CD4-positive, CD25-positive, alpha-beta regulatory T cell (primary cell): ENCODE results near the gene IRS2. TPM values are rescaled to one million over a fixed set of nuclear protein-coding genes. Genes with fewer than 3 reads are reported as not detected.

ENCODE experiments used
- ATAC-seq, 2 donors: fragments of 150-1000 bp; cut with Tn5 transposase; one replicate each; pipeline ENCODE4 v1.10.0; 2021; ENCODE audit warnings: low read depth in 2 of 2, moderate number of reproducible peaks in 2 of 2, moderate library complexity in 1 of 2
- DNase-seq, 3 donors: peaks; one replicate each; pipeline versions ENCODE4 v3.0.0 to v3.0.0-alpha.2; 2012 to 2022; ENCODE audit warnings: mixed read lengths in 1 of 3
- H3K27ac ChIP-seq: one replicate; pipeline ENCODE4 v1.7.0; 2013; ENCODE audit warnings: mild to moderate bottlenecking, low read length; ENCODE audit not compliant: insufficient read depth, poor library complexity, severe bottlenecking
- H3K27me3 ChIP-seq: one replicate; pipeline ENCODE4 v1.7.0; 2013; ENCODE audit warnings: low read length; ENCODE audit not compliant: control insufficient read depth, insufficient read depth
- H3K36me3 ChIP-seq: one replicate; pipeline ENCODE4 v1.7.0; 2013; ENCODE audit warnings: mild to moderate bottlenecking, low read length, moderate library complexity; ENCODE audit not compliant: control insufficient read depth, insufficient read depth
- H3K4me1 ChIP-seq: 2 replicates; pipeline ENCODE4 v1.7.0; 2013; ENCODE audit warnings: mild to moderate bottlenecking, low read length; ENCODE audit not compliant: insufficient read depth, control insufficient read depth, poor library complexity, severe bottlenecking
- H3K4me3 ChIP-seq: one replicate; pipeline ENCODE4 v1.7.0; 2013; ENCODE audit warnings: low read depth, mild to moderate bottlenecking, low read length, moderate library complexity
- H3K9me3 ChIP-seq, 2 experiments: 1 replicate in 1 of 2; 2 replicates in 1 of 2; pipeline ENCODE4 v1.7.0; 2013; ENCODE audit warnings: low read length in 2 of 2, mild to moderate bottlenecking in 1 of 2, moderate library complexity in 1 of 2; ENCODE audit not compliant: control insufficient read depth in 2 of 2
- H3K27ac Mint-ChIP-seq, 3 donors: one replicate each; pipeline ENCODE4 v1.8.0; 2020 to 2022; ENCODE audit warnings: mild to moderate bottlenecking in 3 of 3, mixed read lengths in 3 of 3, moderate library complexity in 2 of 3
- H3K27me3 Mint-ChIP-seq: one replicate; pipeline ENCODE4 v1.8.0; 2022; ENCODE audit warnings: mild to moderate bottlenecking, mixed read lengths
- H3K36me3 Mint-ChIP-seq: one replicate; pipeline ENCODE4 v1.8.0; 2020; ENCODE audit warnings: mixed read lengths
- H3K4me1 Mint-ChIP-seq, 4 donors: one replicate each; pipeline ENCODE4 v1.8.0; 2020 to 2022; ENCODE audit warnings: mixed read lengths in 4 of 4, mild to moderate bottlenecking in 1 of 4
- H3K4me3 Mint-ChIP-seq, 4 donors: one replicate each; pipeline ENCODE4 v1.8.0; 2020 to 2022; ENCODE audit warnings: mild to moderate bottlenecking in 4 of 4, mixed read lengths in 4 of 4, moderate library complexity in 3 of 4
- H3K9me3 Mint-ChIP-seq, 7 donors: one replicate each; pipeline ENCODE4 v1.8.0; 2020 to 2022; ENCODE audit warnings: mixed read lengths in 7 of 7, mild to moderate bottlenecking in 3 of 7, moderate library complexity in 2 of 7
- polyA plus RNA-seq, 4 donors: library from polyadenylated mRNA; unstranded; fragments of 300-500 nt; fragmentation: Illumina TruSeq; gene quantifications; one replicate each; pipeline ENCODE4 v1.2.3, GENCODE V29; 2021
- total RNA-seq: library from RNA; stranded (reverse); gene quantifications from one replicate; pipeline ENCODE4 v1.2.3, GENCODE V29; 2022

Gene IRS2
- total and polyA plus RNA-seq, 5 donors from 2014 or later: 1.9 to 86.7 (median 2.7) TPM

DNA sequence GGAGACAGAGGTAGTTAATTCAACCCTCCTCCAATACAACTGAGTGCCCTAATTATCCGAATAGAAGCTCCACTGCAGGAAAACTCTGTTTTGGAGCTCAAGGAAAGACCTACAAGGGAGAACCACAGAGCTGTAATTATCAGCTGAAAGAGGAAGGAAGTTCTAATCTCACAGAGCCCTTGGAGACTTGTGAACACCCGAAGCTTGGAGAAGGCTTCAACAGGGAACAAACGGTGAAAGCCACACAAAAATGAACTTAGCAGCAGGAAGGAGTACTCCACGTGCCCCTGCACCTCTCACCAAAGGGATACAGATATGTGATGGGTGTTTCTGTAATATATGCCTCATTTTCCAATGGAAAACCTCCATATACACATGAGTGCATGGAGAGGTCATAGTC, 61.1 kb downstream of the IRS2 start:
- Mint-ChIP-seq H3K9me3 (peaks cover 0 to 1% (median 0%) of the 10 kb centered on the region in 7 donors), H3K27ac (no peak overlapping the region), H3K27me3 (peaks cover 12% of the 10 kb centered on the region), H3K4me1 (no peaks in the 10 kb centered on the region), H3K4me3 (peak overlapping the region in 1 of 4 donors; percentile 29), H3K36me3 (no peaks in the 10 kb centered on the region)
- Histone ChIP-seq H3K36me3 (no peaks in the 10 kb centered on the region), H3K4me1 (no peaks in the 10 kb centered on the region), H3K9me3 (no peaks in the 10 kb centered on the region), H3K27me3 (no peaks in the 10 kb centered on the region), H3K4me3 (no peak overlapping the region), H3K27ac (no peak overlapping the region)
- DNase-seq (no peak), ATAC-seq (no peak)

DNA sequence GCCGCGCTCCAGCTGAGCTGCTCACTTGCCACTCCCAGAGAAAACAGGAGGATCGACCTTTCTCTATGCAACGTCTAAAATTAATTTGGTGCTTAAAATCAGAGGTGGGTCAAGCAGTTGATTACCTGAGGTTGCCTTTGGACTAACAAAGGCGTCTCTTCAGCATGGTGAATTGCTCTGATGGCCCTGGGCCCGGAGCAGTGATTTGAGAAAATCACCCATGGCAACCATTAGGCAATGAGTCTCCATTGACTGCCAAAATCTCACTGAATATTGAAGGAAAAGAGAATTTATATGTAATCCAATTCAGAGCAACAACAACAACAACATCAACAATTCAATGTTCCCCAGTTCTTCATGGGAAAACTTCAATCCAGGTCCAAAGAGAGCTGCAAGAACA, 61.8 kb downstream of the IRS2 start:
- no peak overlapping the region for H3K4me3 Mint-ChIP-seq
- H3K9me3 Mint-ChIP-seq: peaks cover 0 to 1% (median 0%) of the 10 kb centered on the region in 7 donors
- ATAC-seq: no peak
- no peaks in the 10 kb centered on the region for H3K4me1 Mint-ChIP-seq
- H3K27ac Mint-ChIP-seq: no peak overlapping the region
- Histone ChIP-seq H3K9me3 (no peaks in the 10 kb centered on the region), H3K4me3 (no peak overlapping the region), H3K4me1 (no peaks in the 10 kb centered on the region), H3K27ac (no peak overlapping the region), H3K36me3 (no peaks in the 10 kb centered on the region), H3K27me3 (peaks cover 1% of the 10 kb centered on the region)
- no peak for DNase-seq
- no peaks in the 10 kb centered on the region for H3K36me3 Mint-ChIP-seq
- H3K27me3 Mint-ChIP-seq: peaks cover 13% of the 10 kb centered on the region

DNA sequence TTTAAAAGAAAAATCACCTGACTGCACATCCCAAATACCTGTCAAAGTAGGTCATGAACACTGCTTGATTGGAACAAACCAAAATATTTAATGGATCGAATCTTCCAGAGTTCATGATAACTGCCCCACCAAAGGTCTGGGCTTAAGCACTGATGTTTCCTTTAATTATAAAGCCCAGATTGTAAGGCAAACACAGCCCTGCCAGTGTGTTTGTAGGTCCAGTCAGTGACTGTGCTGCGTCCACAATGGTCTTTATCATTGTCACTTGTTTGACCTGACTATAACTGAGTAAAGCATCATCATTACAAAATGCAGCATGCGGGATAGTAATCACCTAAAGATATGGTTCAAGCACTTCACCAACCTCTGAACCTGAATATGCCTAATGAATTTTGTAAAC, 63.3 kb downstream of the IRS2 start:
- no peak for DNase-seq
- H3K36me3 ChIP-seq: no peaks in the 10 kb centered on the region
- Mint-ChIP-seq H3K27me3 (peaks cover 14% of the 10 kb centered on the region), H3K36me3 (no peaks in the 10 kb centered on the region), H3K27ac (no peak overlapping the region), H3K9me3 (peaks cover 0 to 1% (median 0%) of the 10 kb centered on the region in 7 donors), H3K4me3 (no peak overlapping the region), H3K4me1 (no peaks in the 10 kb centered on the region)
- peaks cover 5% of the 10 kb centered on the region for H3K27me3 ChIP-seq
- ATAC-seq: no peak
- no peaks in the 10 kb centered on the region for H3K4me1 ChIP-seq
- H3K4me3 ChIP-seq: no peak overlapping the region
- no peaks in the 10 kb centered on the region for H3K9me3 ChIP-seq
- no peak overlapping the region for H3K27ac ChIP-seq

- Histone ChIP-seq H3K9me3 (no peaks in the 10 kb centered on the region), H3K4me3 (no peak overlapping the region), H3K27me3 (peaks cover 5% of the 10 kb centered on the region), H3K4me1 (no peaks in the 10 kb centered on the region), H3K27ac (no peak overlapping the region), H3K36me3 (no peaks in the 10 kb centered on the region)
- H3K27ac Mint-ChIP-seq: no peak overlapping the region
- H3K27me3 Mint-ChIP-seq: peaks cover 18% of the 10 kb centered on the region
- peaks cover 0 to under 1% (median 0%) of the 10 kb centered on the region in 7 donors for H3K9me3 Mint-ChIP-seq
- DNase-seq (no peak), ATAC-seq (no peak)
- H3K4me1 Mint-ChIP-seq: no peaks in the 10 kb centered on the region
- H3K4me3 Mint-ChIP-seq: no peak overlapping the region
- H3K36me3 Mint-ChIP-seq: no peaks in the 10 kb centered on the region
Observed at GRCh38 chr13:109722068-109722467, 64.3 kb downstream of the IRS2 start.

DNA sequence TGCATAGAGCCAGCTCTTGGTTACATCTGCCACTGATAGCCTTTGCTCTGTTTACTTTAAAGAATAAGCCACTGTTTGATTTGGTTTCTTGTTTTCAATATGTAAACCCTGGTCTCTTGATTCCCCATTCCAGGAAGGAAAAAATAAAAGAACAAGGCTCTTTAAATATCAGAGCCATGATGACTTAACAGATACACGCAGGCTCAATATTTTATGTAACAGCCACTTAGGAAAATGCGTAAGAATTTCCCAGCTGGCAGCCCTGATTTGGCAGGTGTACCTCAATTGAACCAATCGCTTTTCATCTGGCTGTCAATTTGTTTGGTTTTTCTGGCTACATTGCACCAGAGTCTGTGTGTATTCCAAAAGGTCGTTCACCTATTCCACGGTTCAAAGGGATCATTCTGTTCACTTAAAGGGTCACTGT, 65.6 kb downstream of the IRS2 start:
- no peak for ATAC-seq
- Histone ChIP-seq H3K27ac (no peak overlapping the region), H3K36me3 (no peaks in the 10 kb centered on the region), H3K27me3 (peaks cover 7% of the 10 kb centered on the region), H3K4me1 (no peaks in the 10 kb centered on the region), H3K9me3 (no peaks in the 10 kb centered on the region), H3K4me3 (no peak overlapping the region)
- Mint-ChIP-seq H3K27me3 (peaks cover 18% of the 10 kb centered on the region), H3K4me1 (no peaks in the 10 kb centered on the region), H3K36me3 (no peaks in the 10 kb centered on the region), H3K27ac (no peak overlapping the region), H3K4me3 (no peak overlapping the region), H3K9me3 (peaks cover 0 to 2% (median 0%) of the 10 kb centered on the region in 7 donors)
- no peak for DNase-seq

DNA sequence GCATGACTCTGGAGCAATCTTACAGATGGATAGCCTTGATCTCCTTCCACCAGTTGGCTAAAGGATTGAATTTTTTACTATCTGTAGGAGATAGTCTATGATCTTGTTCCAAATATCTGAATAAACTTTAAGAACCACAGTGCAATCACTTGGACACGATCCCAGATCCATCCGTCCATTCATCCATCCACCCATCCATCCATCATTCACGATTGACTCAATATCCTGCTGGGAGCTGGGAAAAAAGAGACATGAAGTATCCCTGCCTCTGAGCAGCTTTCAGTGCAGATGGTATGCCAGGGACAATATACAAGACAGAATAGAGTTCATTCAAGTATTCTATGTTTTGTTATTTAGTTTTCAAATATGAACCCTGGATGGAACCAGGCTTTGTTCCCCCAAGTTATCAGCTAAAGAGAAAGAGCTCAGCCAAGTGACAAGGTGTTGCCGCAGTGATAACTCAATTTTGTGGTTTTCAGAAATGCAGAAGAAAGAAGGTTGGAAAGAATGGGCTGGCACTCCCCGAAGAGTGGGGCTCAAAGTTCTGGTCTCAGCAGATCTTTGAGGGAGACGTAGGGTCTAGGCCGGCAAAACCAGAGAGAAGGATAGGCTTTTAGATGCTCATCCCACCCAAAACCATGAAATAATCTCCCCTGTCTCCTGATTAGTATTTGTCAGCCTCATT, 66.3 kb downstream of the IRS2 start:
- Mint-ChIP-seq H3K4me3 (no peak overlapping the region), H3K36me3 (no peaks in the 10 kb centered on the region), H3K27me3 (peaks cover 18% of the 10 kb centered on the region), H3K9me3 (peaks cover 0 to 2% (median 0%) of the 10 kb centered on the region in 7 donors), H3K27ac (no peak overlapping the region), H3K4me1 (no peaks in the 10 kb centered on the region)
- no peak for DNase-seq
- no peak for ATAC-seq
- H3K4me1 ChIP-seq: no peaks in the 10 kb centered on the region
- H3K27me3 ChIP-seq: peaks cover 7% of the 10 kb centered on the region
- no peak overlapping the region for H3K4me3 ChIP-seq
- no peak overlapping the region for H3K27ac ChIP-seq
- H3K36me3 ChIP-seq: no peaks in the 10 kb centered on the region
- no peaks in the 10 kb centered on the region for H3K9me3 ChIP-seq

- H3K27ac Mint-ChIP-seq: no peak overlapping the region
- H3K4me3 Mint-ChIP-seq: no peak overlapping the region
- H3K27ac ChIP-seq: no peak overlapping the region
- no peaks in the 10 kb centered on the region for H3K36me3 Mint-ChIP-seq
- no peak for ATAC-seq
- no peaks in the 10 kb centered on the region for H3K36me3 ChIP-seq
- H3K9me3 ChIP-seq: no peaks in the 10 kb centered on the region
- DNase-seq: no peak
- peaks cover 18% of the 10 kb centered on the region for H3K27me3 Mint-ChIP-seq
- peaks cover 7% of the 10 kb centered on the region for H3K27me3 ChIP-seq
- no peak overlapping the region for H3K4me3 ChIP-seq
- no peaks in the 10 kb centered on the region for H3K4me1 ChIP-seq
- peaks cover 0 to 2% (median 0%) of the 10 kb centered on the region in 7 donors for H3K9me3 Mint-ChIP-seq
- no peaks in the 10 kb centered on the region for H3K4me1 Mint-ChIP-seq
Observed at GRCh38 chr13:109718726-109719125, 67.7 kb downstream of the IRS2 start.

DNA sequence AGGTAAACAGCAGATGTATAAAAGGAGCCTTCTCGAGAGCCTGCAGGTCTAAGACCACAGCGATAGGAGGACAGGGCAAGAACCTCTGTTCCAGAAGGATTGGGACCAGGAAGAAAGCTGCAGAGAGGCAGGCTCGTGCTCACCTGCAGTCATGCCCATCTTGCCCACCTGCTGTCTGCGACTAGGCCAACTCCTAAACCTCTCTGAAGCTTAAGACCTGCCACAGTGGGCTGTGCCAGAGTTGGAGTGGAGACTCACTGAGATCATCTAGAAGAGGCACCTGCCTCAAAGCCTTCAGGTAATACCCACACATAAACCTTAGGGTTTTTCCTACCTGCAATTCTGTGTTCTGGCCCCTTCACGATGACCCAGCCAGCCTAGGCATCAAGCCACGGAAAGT, 68.7 kb downstream of the IRS2 start:
- no peaks in the 10 kb centered on the region for H3K4me1 Mint-ChIP-seq
- peaks cover 18% of the 10 kb centered on the region for H3K27me3 Mint-ChIP-seq
- DNase-seq: no peak
- Histone ChIP-seq H3K27me3 (peaks cover 7% of the 10 kb centered on the region), H3K36me3 (no peaks in the 10 kb centered on the region), H3K4me1 (no peaks in the 10 kb centered on the region), H3K9me3 (no peaks in the 10 kb centered on the region), H3K27ac (no peak overlapping the region), H3K4me3 (no peak overlapping the region)
- no peak for ATAC-seq
- H3K27ac Mint-ChIP-seq: no peak overlapping the region
- no peaks in the 10 kb centered on the region for H3K36me3 Mint-ChIP-seq
- no peak overlapping the region for H3K4me3 Mint-ChIP-seq
- H3K9me3 Mint-ChIP-seq: peaks cover 0 to 2% (median 0%) of the 10 kb centered on the region in 7 donors
